Measurements from ENCODE around the gene SFRP5. TPM values are rescaled to one million over a fixed set of nuclear protein-coding genes. Genes with fewer than 3 reads are reported as not detected.

The SFRP5 gene
- total RNA-seq, 4 donors from 2014 or later: 0.69 to 4.4 (median 1.4) TPM

GRCh38 chr10:97719602-97720001, 52.2 kb downstream of the SFRP5 start:
- DNase-seq (ENCODE audit: low spot score in 2 of 2): no peak
- TF ChIP-seq CTCF (IDR thresholded peaks at IDR 0.05) (no peak), POLR2A (IDR thresholded peaks at IDR 0.05) (no peak)
- no peak overlapping the region for H3K4me3 ChIP-seq (ENCODE audit: low read depth, poor library complexity, severe bottlenecking)
- 65% methylated on average over 2 of the region's 2 CpGs for WGBS, 2 donors
- intact Hi-C loops (cut with DNase I; ENCODE audit: low total_unique reads): no loop called here

DNA sequence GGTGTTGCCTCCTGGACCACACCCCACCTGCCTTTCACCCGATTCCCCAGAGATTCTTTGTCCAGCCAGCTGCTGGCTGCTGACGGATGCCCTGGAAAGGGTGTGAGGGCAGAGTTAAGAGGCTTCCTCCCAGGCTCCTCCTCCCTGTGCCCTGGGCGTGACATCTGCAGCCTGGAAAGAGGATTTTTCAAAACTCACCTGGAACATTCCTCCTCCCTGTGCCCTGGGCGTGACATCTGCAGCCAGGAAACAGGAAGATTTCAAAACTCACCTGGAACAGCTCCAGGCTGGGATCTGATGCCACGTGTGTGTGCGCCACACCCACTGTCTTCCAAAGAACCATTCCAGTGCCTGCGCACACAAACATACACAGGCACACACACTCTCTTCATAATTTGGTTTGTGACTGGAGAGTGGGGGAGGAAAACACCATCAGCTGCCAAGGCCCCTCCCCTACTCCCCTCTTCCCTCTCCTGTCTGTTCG, 53.1 kb downstream of the SFRP5 start:
- DNase-seq (ENCODE audit: low spot score in 2 of 2): peak; percentile 89 to 96
- H3K4me3 ChIP-seq (ENCODE audit: low read depth, poor library complexity, severe bottlenecking): no peak overlapping the region
- 12 to 17% methylated on average over 8 of the region's 8 CpGs for WGBS, 2 donors
- intact Hi-C loops (cut with DNase I; ENCODE audit: low total_unique reads): no loop called here
- TF ChIP-seq POLR2A (IDR thresholded peaks at IDR 0.05) (no peak), CTCF (IDR thresholded peaks at IDR 0.05) (no peak)

- H3K4me3 ChIP-seq (ENCODE audit: low read depth, poor library complexity, severe bottlenecking): no peak overlapping the region
- intact Hi-C loops (cut with DNase I; ENCODE audit: low total_unique reads): no loop called here
- no peak for DNase-seq (ENCODE audit: low spot score in 2 of 2)
- WGBS, 2 donors: 30 to 33% methylated on average over 6 of the region's 6 CpGs
- TF ChIP-seq POLR2A (IDR thresholded peaks at IDR 0.05) (no peak), CTCF (IDR thresholded peaks at IDR 0.05) (no peak)
Measured at GRCh38 chr10:97718178-97718577, 53.6 kb downstream of the SFRP5 start.

GRCh38 chr10:97717627-97718026, 54.2 kb downstream of the SFRP5 start:
- H3K4me3 ChIP-seq (ENCODE audit: low read depth, poor library complexity, severe bottlenecking): no peak overlapping the region
- 87 to 88% methylated on average over 7 of the region's 7 CpGs for WGBS, 2 donors
- DNase-seq (ENCODE audit: low spot score in 2 of 2): no peak
- no peak for TF ChIP-seq POLR2A (IDR thresholded peaks at IDR 0.05)
- TF ChIP-seq CTCF (IDR thresholded peaks at IDR 0.05): no peak
- intact Hi-C loops (cut with DNase I; ENCODE audit: low total_unique reads): no loop called here

Other genes with a start within 250 kb of the SFRP5 start
- gene ANKRD2, start 199.2 kb downstream of the SFRP5 start, total RNA-seq: 1 to 10 TPM; 3.6 to 5.5 (median 4.8) TPM
- 1 to 10 TPM; 1.3 to 3.6 (median 2.1) TPM for gene HOGA1, start 187.6 kb downstream of the SFRP5 start, total RNA-seq
- gene C10orf62, start 182.3 kb downstream of the SFRP5 start, total RNA-seq: under 1 TPM in 1 of 4 donors, not detected in 3; 0.32 TPM
- gene MORN4, start 138.5 kb downstream of the SFRP5 start, total RNA-seq: 1 to 10 TPM; 1.6 to 7.5 (median 2.2) TPM
- 10 to 100 TPM; 30.1 to 38.5 (median 33.3) TPM for gene PI4K2A, start 131.3 kb downstream of the SFRP5 start, total RNA-seq
- gene AVPI1, start 84.8 kb downstream of the SFRP5 start, total RNA-seq: 100 to 1,000 TPM; 133 to 169 (median 145) TPM
- 10 to 100 TPM; 22.5 to 50.2 (median 30.3) TPM for gene MARVELD1, start 58.3 kb downstream of the SFRP5 start, total RNA-seq
- 10 to 100 TPM; 18.7 to 35.0 (median 21.4) TPM for gene ZFYVE27, start 34.9 kb downstream of the SFRP5 start, total RNA-seq
- gene GOLGA7B, start 77.8 kb upstream of the SFRP5 start, total RNA-seq: 10 to 100 TPM in 1 of 4 donors, 1 to 10 TPM in 3; 7.3 to 17.3 (median 7.8) TPM

Measured in lower leg skin (tissue), 4 donors.